Germinal center (tissue), 1 donor: ENCODE results near the gene CPSF3.

ENCODE experiments used
- DNase-seq: peaks from one replicate; pipeline ENCODE4 v3.0.0; 2012; ENCODE audit warnings: mixed read lengths, low spot score

Gene CPSF3

GRCh38 chr2:9518163-9518562 is 94.7 kb downstream of the CPSF3 start:
- DNase-seq: no peak

- no peak for DNase-seq
Observed at GRCh38 chr2:9518780-9519179, 95.3 kb downstream of the CPSF3 start.

- DNase-seq: no peak
Observed at GRCh38 chr2:9519250-9519649, 95.8 kb downstream of the CPSF3 start.
